GM12801 (cell line): ENCODE results near the gene MCC.

Experiments used
- CTCF ChIP-seq: IDR thresholded peaks from one replicate; pipeline ENCODE4 v1.5.1; 2011; ENCODE audit warnings: control low read depth; ENCODE audit not compliant: insufficient read length; ENCODE audit errors: extremely low read depth

Gene MCC

GRCh38 chr5:113463032-113463431 lies 25.2 kb downstream of the MCC start:
- TF ChIP-seq CTCF = no peak

GRCh38 chr5:113452941-113453340 lies 35.3 kb downstream of the MCC start:
- no peak for TF ChIP-seq CTCF

- no peak for TF ChIP-seq CTCF
These were observed 36.5 kb downstream of the MCC start for GRCh38 chr5:113451797-113452196.

- TF ChIP-seq CTCF = no peak
These were observed 37.3 kb downstream of the MCC start for GRCh38 chr5:113450929-113451328.

- no peak for TF ChIP-seq CTCF
These were observed 37.8 kb downstream of the MCC start for GRCh38 chr5:113450462-113450861.

GRCh38 chr5:113448252-113448651 lies 40.0 kb downstream of the MCC start:
- no peak for TF ChIP-seq CTCF

- no peak for TF ChIP-seq CTCF
These were observed 40.7 kb downstream of the MCC start for GRCh38 chr5:113447498-113448050.
